K562 (cell line): ENCODE results near the gene TSSK2. TPM values are rescaled to one million over a fixed set of nuclear protein-coding genes. Genes with fewer than 3 reads are reported as not detected.

ENCODE experiments used
- CREB1 ChIP-seq, 2 experiments: sonication (generic) in 1 of 2; formaldehyde crosslinking in 1 of 2; IDR thresholded peaks; 2 replicates each; pipeline versions ENCODE4 v1.6.1 to v1.8.0; 2012 to 2022; ENCODE audit warnings: inconsistent platforms in 1 of 2, mild to moderate bottlenecking in 1 of 2, missing genetic modification reagents in 1 of 2, moderate library complexity in 1 of 2
- ELF1 ChIP-seq: fragments of 200-800 bp; sonication (Bioruptor generic); IDR thresholded peaks from 2 replicates; pipeline ENCODE4 v1.6.1; 2016; ENCODE audit warnings: missing genetic modification characterization, missing compliant biosample characterization
- FOXK2 ChIP-seq, 2 experiments: fragments of 450-650 bp; IDR thresholded peaks in 1 of 2; conservative IDR thresholded peaks in 1 of 2; 2 replicates each; pipeline ENCODE4 v1.6.1; 2016; ENCODE audit warnings: low read depth in 2 of 2, mild to moderate bottlenecking in 1 of 2
- HNRNPK ChIP-seq: fragments of 200-400 bp; formaldehyde crosslinking; IDR thresholded peaks from one replicate; pipeline ENCODE4 v1.6.1; 2018; ENCODE audit warnings: mild to moderate bottlenecking, low read depth, low read length; ENCODE audit not compliant: poor library complexity, severe bottlenecking
- JUN ChIP-seq, 2 experiments: sonication (generic) in 1 of 2; formaldehyde crosslinking in 1 of 2; IDR thresholded peaks; 2 replicates each; pipeline versions ENCODE4 v1.6.1 to v1.8.0; 2012 to 2022; ENCODE audit warnings: borderline replicate concordance in 2 of 2, mild to moderate bottlenecking in 2 of 2, improper control_type of control experiment in 1 of 2, low read depth in 1 of 2, low read length in 1 of 2, missing genetic modification reagents in 1 of 2
- OTX1 ChIP-seq: fragments of 450-650 bp; formaldehyde crosslinking; IDR thresholded peaks from 2 replicates; pipeline ENCODE4 v1.4.0; 2022; ENCODE audit warnings: mild to moderate bottlenecking
- RBM25 ChIP-seq: fragments of 200-400 bp; formaldehyde crosslinking; IDR thresholded peaks from 2 replicates; pipeline ENCODE4 v1.6.1; 2018; ENCODE audit warnings: low read length, low read depth, moderate library complexity; ENCODE audit not compliant: severe bottlenecking
- SMARCC2 ChIP-seq: fragments of 450-650 bp; IDR thresholded peaks from 2 replicates; pipeline ENCODE4 v1.6.1; 2017; ENCODE audit warnings: antibody characterized with exemption, moderate library complexity, mild to moderate bottlenecking, low read depth
- SMARCE1 ChIP-seq: fragments of 450-650 bp; IDR thresholded peaks from 2 replicates; pipeline ENCODE4 v1.7.1; 2016; ENCODE audit warnings: mild to moderate bottlenecking
- SUPT5H ChIP-seq: fragments of 450-650 bp; IDR thresholded peaks from 2 replicates; pipeline ENCODE4 v1.6.1; 2016
- TAF1 ChIP-seq: IDR thresholded peaks from 2 replicates; pipeline ENCODE4 v1.6.1; 2011; ENCODE audit warnings: mild to moderate bottlenecking, low read length, moderate library complexity; ENCODE audit not compliant: insufficient read depth, control insufficient read depth, severe bottlenecking; ENCODE audit errors: extremely low read depth
- THRAP3 ChIP-seq: fragments of 450-650 bp; IDR thresholded peaks from 2 replicates; pipeline ENCODE4 v1.6.1; 2016; ENCODE audit warnings: mild to moderate bottlenecking, inconsistent platforms, borderline replicate concordance
- ZNF507 ChIP-seq: conservative IDR thresholded peaks from 2 replicates; pipeline ENCODE4 v1.6.1; 2017; ENCODE audit warnings: missing genetic modification characterization, missing compliant biosample characterization
- ZNF551 ChIP-seq: fragments of 250-450 bp; sonication (Bioruptor Pico); IDR thresholded peaks from 2 replicates; pipeline ENCODE4 v1.5.0; 2021; ENCODE audit warnings: mild to moderate bottlenecking, moderate library complexity
- ZNF668 ChIP-seq: fragments of 250-450 bp; sonication (Bioruptor Pico); IDR thresholded peaks from 2 replicates; pipeline ENCODE4 v1.8.0; 2022; ENCODE audit warnings: mild to moderate bottlenecking, inconsistent platforms
- ZNF696 ChIP-seq: fragments of 250-450 bp; sonication (Bioruptor Pico); conservative IDR thresholded peaks from 2 replicates; pipeline ENCODE4 v1.4.0; 2020; ENCODE audit warnings: mild to moderate bottlenecking, moderate library complexity
- ZNF75A ChIP-seq: fragments of 450-650 bp; formaldehyde crosslinking; IDR thresholded peaks from 2 replicates; pipeline ENCODE4 v1.4.0; 2020; ENCODE audit warnings: mild to moderate bottlenecking
- ZSCAN29 ChIP-seq: fragments of 450-650 bp; IDR thresholded peaks from 2 replicates; pipeline ENCODE4 v1.6.1; 2017
- polyA plus RNA-seq, 8 experiments: library from polyadenylated mRNA; depleted of rRNA in 4 of 8; stranded (reverse) in 5 of 8; unstranded in 3 of 8; fragments of >200 nt; fragmentation: Nextera tagmentation in 2 of 8; fragmentation: Illumina TruSeq in 1 of 8; extraction: Ambion mirVana in 2 of 8; extraction: Trizol in 1 of 8; gene quantifications; 2 replicates each; pipeline versions ENCODE4 v1.2.1 to v1.2.3, GENCODE V29; 2011 to 2014; ENCODE audit warnings: inconsistent platforms in 1 of 8, missing spikeins in 1 of 8
- total RNA-seq, 7 experiments: library from RNA; depleted of rRNA in 6 of 7; stranded (reverse); fragments of >200 nt in 6 of 7; fragmentation: Illumina TruSeq in 2 of 7; extraction: Trizol in 2 of 7; gene quantifications; 2 replicates each; pipeline versions ENCODE4 v1.2.1 to v1.2.3, GENCODE V29; 2011 to 2021; ENCODE audit warnings: low replicate concordance in 1 of 7
- TF ChIP-seq, protein P1 (sequence below): fragments of 450-650 bp; formaldehyde crosslinking; conservative IDR thresholded peaks from 2 replicates; pipeline ENCODE4 v1.4.0; 2022; ENCODE audit warnings: mild to moderate bottlenecking, missing genetic modification characterization
- TF ChIP-seq, protein P2 (sequence below), 2 experiments: fragments of 450-650 bp in 1 of 2; sonication (generic) in 1 of 2; formaldehyde crosslinking; conservative IDR thresholded peaks; 2 replicates each; pipeline versions ENCODE4 v1.4.0 to v1.8.1; 2020 to 2022; ENCODE audit warnings: mild to moderate bottlenecking in 1 of 2, missing genetic modification reagents in 1 of 2
- TF ChIP-seq, protein P3 (sequence below): sonication (generic); formaldehyde crosslinking; IDR thresholded peaks from 2 replicates; pipeline ENCODE4 v1.8.0; 2022; ENCODE audit warnings: mild to moderate bottlenecking, missing genetic modification reagents, borderline replicate concordance
- TF ChIP-seq, protein P4 (sequence below): fragments of 250-450 bp; sonication (Bioruptor Pico); IDR thresholded peaks from 2 replicates; pipeline ENCODE4 v1.8.0; 2021; ENCODE audit warnings: moderate library complexity, mild to moderate bottlenecking, inconsistent platforms

Gene TSSK2
- total and polyA plus RNA-seq, 9 of the 15 experiments (the other 6 are each of a cell fraction or from before 2014, with no cell fraction given), result 0.04 TPM; not detected in 8

DNA sequence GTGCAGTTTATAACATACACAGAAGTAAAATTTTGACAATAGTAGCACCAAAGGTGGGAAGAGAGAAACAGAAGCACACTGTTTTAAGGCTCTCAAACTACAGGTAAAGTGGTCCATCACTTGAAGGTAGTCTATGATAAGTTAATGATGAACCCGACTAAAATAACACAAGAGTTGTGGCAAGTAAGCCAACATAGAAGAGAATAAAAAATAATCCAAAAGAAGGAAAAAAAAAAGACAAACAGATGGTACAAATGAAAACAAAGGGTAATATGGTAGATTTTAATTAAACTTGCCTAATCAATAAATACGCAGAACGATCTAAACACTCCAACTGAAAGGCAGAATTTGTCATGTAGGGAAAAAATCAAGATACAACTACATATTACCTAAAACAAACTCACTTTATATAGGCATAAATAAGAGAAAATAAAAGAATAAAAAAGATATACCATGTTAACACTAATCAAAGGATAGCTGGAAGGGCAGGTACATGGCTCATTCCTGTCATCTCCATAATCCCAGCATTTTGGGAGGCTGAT, 40.5 kb upstream of the TSSK2 start (continued):
- TF ChIP-seq TAF1 (no peak), ZNF668 (CRISPR knock-in tag) (peak; percentile 46; the same call in 1 of the 2 replicates), CREB1 (IDR thresholded peaks at IDR 0.05) (no peak), CREB1 (CRISPR knock-in tag; IDR thresholded peaks at IDR 0.05) (no peak), ZNF696 (CRISPR knock-in tag) (no peak), RBM25 (no peak), ZNF507 (tag) (no peak), OTX1 (CRISPR knock-in tag) (0 out of 2 replicates have a peak, but pooled peaks have one; percentile 13), JUN (IDR thresholded peaks at IDR 0.05; ENCODE audit: borderline replicate concordance, low read depth, low read length) (no peak), JUN (CRISPR knock-in tag; IDR thresholded peaks at IDR 0.05; ENCODE audit: borderline replicate concordance) (no peak), SMARCE1 (no peak), SUPT5H (peak; percentile 37; the same call in 1 of the 2 replicates), THRAP3 (0 out of 2 replicates have a peak, but pooled peaks have one; percentile 33), HNRNPK (no peak), SMARCC2 (no peak), ZNF551 (CRISPR knock-in tag) (no peak), ZSCAN29 (no peak), ELF1 (tag) (no peak), FOXK2 (conservative IDR thresholded peaks at IDR 0.05 in 1 of 2, IDR thresholded peaks at IDR 0.05 in 1 of 2; ENCODE audit: low read depth in 2 of 2) (0 out of 4 replicates have a peak, but pooled peaks of 1 of the 2 experiments have one; percentile 18), ZNF75A (CRISPR knock-in tag) (no peak)
- TF ChIP-seq, protein P1, sequence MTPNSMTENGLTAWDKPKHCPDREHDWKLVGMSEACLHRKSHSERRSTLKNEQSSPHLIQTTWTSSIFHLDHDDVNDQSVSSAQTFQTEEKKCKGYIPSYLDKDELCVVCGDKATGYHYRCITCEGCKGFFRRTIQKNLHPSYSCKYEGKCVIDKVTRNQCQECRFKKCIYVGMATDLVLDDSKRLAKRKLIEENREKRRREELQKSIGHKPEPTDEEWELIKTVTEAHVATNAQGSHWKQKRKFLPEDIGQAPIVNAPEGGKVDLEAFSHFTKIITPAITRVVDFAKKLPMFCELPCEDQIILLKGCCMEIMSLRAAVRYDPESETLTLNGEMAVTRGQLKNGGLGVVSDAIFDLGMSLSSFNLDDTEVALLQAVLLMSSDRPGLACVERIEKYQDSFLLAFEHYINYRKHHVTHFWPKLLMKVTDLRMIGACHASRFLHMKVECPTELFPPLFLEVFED, result 0 out of 2 replicates have a peak, but pooled peaks have one; percentile 44
- TF ChIP-seq, protein P2, sequence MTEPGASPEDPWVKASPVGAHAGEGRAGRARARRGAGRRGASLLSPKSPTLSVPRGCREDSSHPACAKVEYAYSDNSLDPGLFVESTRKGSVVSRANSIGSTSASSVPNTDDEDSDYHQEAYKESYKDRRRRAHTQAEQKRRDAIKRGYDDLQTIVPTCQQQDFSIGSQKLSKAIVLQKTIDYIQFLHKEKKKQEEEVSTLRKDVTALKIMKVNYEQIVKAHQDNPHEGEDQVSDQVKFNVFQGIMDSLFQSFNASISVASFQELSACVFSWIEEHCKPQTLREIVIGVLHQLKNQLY (CRISPR knock-in tag; conservative IDR thresholded peaks at IDR 0.05), result no peak
- TF ChIP-seq, protein P3, sequence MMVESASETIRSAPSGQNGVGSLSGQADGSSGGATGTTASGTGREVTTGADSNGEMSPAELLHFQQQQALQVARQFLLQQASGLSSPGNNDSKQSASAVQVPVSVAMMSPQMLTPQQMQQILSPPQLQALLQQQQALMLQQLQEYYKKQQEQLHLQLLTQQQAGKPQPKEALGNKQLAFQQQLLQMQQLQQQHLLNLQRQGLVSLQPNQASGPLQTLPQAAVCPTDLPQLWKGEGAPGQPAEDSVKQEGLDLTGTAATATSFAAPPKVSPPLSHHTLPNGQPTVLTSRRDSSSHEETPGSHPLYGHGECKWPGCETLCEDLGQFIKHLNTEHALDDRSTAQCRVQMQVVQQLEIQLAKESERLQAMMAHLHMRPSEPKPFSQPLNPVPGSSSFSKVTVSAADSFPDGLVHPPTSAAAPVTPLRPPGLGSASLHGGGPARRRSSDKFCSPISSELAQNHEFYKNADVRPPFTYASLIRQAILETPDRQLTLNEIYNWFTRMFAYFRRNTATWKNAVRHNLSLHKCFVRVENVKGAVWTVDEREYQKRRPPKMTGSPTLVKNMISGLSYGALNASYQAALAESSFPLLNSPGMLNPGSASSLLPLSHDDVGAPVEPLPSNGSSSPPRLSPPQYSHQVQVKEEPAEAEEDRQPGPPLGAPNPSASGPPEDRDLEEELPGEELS (CRISPR knock-in tag), result no peak
- TF ChIP-seq, protein P4, sequence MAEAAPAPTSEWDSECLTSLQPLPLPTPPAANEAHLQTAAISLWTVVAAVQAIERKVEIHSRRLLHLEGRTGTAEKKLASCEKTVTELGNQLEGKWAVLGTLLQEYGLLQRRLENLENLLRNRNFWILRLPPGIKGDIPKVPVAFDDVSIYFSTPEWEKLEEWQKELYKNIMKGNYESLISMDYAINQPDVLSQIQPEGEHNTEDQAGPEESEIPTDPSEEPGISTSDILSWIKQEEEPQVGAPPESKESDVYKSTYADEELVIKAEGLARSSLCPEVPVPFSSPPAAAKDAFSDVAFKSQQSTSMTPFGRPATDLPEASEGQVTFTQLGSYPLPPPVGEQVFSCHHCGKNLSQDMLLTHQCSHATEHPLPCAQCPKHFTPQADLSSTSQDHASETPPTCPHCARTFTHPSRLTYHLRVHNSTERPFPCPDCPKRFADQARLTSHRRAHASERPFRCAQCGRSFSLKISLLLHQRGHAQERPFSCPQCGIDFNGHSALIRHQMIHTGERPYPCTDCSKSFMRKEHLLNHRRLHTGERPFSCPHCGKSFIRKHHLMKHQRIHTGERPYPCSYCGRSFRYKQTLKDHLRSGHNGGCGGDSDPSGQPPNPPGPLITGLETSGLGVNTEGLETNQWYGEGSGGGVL (CRISPR knock-in tag), result peak; percentile 55
